ENCODE data around the gene PNMA8A.
A peak's percentile ranks its signal among the peaks of the same experiment; 100 is the strongest.

The PNMA8A gene

GRCh38 chr19:46471116-46471733 lies at the start of gene PNMA8A:
PNMA8A (minus strand) TSS chr19:46471563; CDS start chr19:46471035, 528 bp downstream.
- H3K9me3 ChIP-seq (ENCODE audit: control insufficient read depth, low read length), result no peaks in the 10 kb centered on the region
- H2AFZ ChIP-seq, result peak within 1 kb of the TSS; percentile 98
- no peak within 1 kb of the TSS for H3K9ac ChIP-seq
- peak within 1 kb of the TSS; percentile 77 for H3K4me2 ChIP-seq (ENCODE audit: low read length)
- no peaks in the 10 kb centered on the region for H3K79me2 ChIP-seq
- no peaks in the 10 kb centered on the region for H3K27me3 ChIP-seq (ENCODE audit: control insufficient read depth, insufficient read depth, low read length)
- H3K27ac ChIP-seq, result peak within 1 kb of the TSS; percentile 0
- H3K4me3 ChIP-seq (ENCODE audit: low read depth, low read length), result peak within 1 kb of the TSS; percentile 57
- no peaks in the 10 kb centered on the region for H3K36me3 ChIP-seq (ENCODE audit: control insufficient read depth, insufficient read depth, low read length)
- no peak for TF ChIP-seq CTCF (IDR thresholded peaks at IDR 0.05)
- peaks cover 6% of the 10 kb centered on the region for H3K4me1 ChIP-seq

- H3K9me3 ChIP-seq (ENCODE audit: control insufficient read depth, low read length), result no peaks in the 10 kb centered on the region
- H3K9ac ChIP-seq, result no peak overlapping the region
- H3K36me3 ChIP-seq (ENCODE audit: control insufficient read depth, insufficient read depth, low read length), result no peaks in the 10 kb centered on the region
- no peak overlapping the region for H3K4me2 ChIP-seq (ENCODE audit: low read length)
- no peaks in the 10 kb centered on the region for H3K27me3 ChIP-seq (ENCODE audit: control insufficient read depth, insufficient read depth, low read length)
- H3K4me1 ChIP-seq, result no peaks in the 10 kb centered on the region
- no peaks in the 10 kb centered on the region for H3K79me2 ChIP-seq
- H3K27ac ChIP-seq, result no peak overlapping the region
- no peak overlapping the region for H3K4me3 ChIP-seq (ENCODE audit: low read depth, low read length)
- TF ChIP-seq CTCF (IDR thresholded peaks at IDR 0.05), result no peak
- no peak overlapping the region for H2AFZ ChIP-seq
Measured at GRCh38 chr19:46520616-46521015, 49.3 kb upstream of the PNMA8A start.

GRCh38 chr19:46517471-46517870 lies 46.1 kb upstream of the PNMA8A start:
- Histone ChIP-seq H2AFZ (no peak overlapping the region), H3K9me3 (ENCODE audit: control insufficient read depth, low read length) (no peaks in the 10 kb centered on the region), H3K4me1 (no peaks in the 10 kb centered on the region), H3K79me2 (no peaks in the 10 kb centered on the region), H3K4me2 (ENCODE audit: low read length) (no peak overlapping the region), H3K9ac (no peak overlapping the region), H3K36me3 (ENCODE audit: control insufficient read depth, insufficient read depth, low read length) (no peaks in the 10 kb centered on the region), H3K27me3 (ENCODE audit: control insufficient read depth, insufficient read depth, low read length) (no peaks in the 10 kb centered on the region), H3K4me3 (ENCODE audit: low read depth, low read length) (no peak overlapping the region), H3K27ac (no peak overlapping the region)
- TF ChIP-seq CTCF (IDR thresholded peaks at IDR 0.05), result no peak

GRCh38 chr19:46515879-46516350 lies 44.6 kb upstream of the PNMA8A start:
- no peaks in the 10 kb centered on the region for H3K4me1 ChIP-seq
- no peak overlapping the region for H3K27ac ChIP-seq
- H3K9ac ChIP-seq, result no peak overlapping the region
- no peak overlapping the region for H3K4me2 ChIP-seq (ENCODE audit: low read length)
- H3K79me2 ChIP-seq, result no peaks in the 10 kb centered on the region
- no peaks in the 10 kb centered on the region for H3K36me3 ChIP-seq (ENCODE audit: control insufficient read depth, insufficient read depth, low read length)
- TF ChIP-seq CTCF (IDR thresholded peaks at IDR 0.05), result peak; percentile 63
- no peaks in the 10 kb centered on the region for H3K9me3 ChIP-seq (ENCODE audit: control insufficient read depth, low read length)
- no peak overlapping the region for H2AFZ ChIP-seq
- H3K4me3 ChIP-seq (ENCODE audit: low read depth, low read length), result no peak overlapping the region
- no peaks in the 10 kb centered on the region for H3K27me3 ChIP-seq (ENCODE audit: control insufficient read depth, insufficient read depth, low read length)

- Histone ChIP-seq H3K36me3 (ENCODE audit: control insufficient read depth, insufficient read depth, low read length) (no peaks in the 10 kb centered on the region), H3K4me3 (ENCODE audit: low read depth, low read length) (no peak overlapping the region), H2AFZ (no peak overlapping the region), H3K9ac (no peak overlapping the region), H3K4me2 (ENCODE audit: low read length) (no peak overlapping the region), H3K79me2 (no peaks in the 10 kb centered on the region), H3K9me3 (ENCODE audit: control insufficient read depth, low read length) (no peaks in the 10 kb centered on the region), H3K27me3 (ENCODE audit: control insufficient read depth, insufficient read depth, low read length) (no peaks in the 10 kb centered on the region), H3K4me1 (no peaks in the 10 kb centered on the region), H3K27ac (no peak overlapping the region)
- no peak for TF ChIP-seq CTCF (IDR thresholded peaks at IDR 0.05)
Measured at GRCh38 chr19:46515290-46515609, 43.9 kb upstream of the PNMA8A start.

Measured in parathyroid adenoma (tissue), 2 donors.